Measurements from ENCODE around the gene PTPRR.

Gene PTPRR

DNA sequence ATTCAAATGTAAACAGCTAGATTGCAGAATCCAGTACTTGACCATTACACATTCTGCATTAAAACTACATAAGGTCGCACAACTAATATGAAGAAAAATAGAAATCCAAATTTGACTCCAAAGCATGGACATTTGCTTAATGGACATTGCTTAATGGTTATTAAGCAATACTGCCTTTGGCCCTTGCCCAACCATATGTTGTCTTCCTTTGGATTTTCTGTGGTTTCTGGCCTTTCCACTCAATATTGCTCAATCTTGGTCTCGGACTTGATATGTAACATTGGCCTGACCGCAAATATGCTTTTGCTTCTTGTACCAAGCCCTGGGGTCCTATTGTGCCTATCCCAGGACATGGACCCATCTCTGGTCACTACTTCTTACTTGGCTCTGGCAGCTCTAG, 67.2 kb downstream of the PTPRR start:
- Histone ChIP-seq H3K4me1 (ENCODE audit: insufficient read depth, low read length) (peaks cover 5% of the 10 kb centered on the region), H3K9ac (ENCODE audit: low read depth, low read length) (no peak overlapping the region), H3K27me3 (ENCODE audit: insufficient read depth, low read length) (peaks cover 12% of the 10 kb centered on the region; the same call in 1 of the 2 replicates)

DNA sequence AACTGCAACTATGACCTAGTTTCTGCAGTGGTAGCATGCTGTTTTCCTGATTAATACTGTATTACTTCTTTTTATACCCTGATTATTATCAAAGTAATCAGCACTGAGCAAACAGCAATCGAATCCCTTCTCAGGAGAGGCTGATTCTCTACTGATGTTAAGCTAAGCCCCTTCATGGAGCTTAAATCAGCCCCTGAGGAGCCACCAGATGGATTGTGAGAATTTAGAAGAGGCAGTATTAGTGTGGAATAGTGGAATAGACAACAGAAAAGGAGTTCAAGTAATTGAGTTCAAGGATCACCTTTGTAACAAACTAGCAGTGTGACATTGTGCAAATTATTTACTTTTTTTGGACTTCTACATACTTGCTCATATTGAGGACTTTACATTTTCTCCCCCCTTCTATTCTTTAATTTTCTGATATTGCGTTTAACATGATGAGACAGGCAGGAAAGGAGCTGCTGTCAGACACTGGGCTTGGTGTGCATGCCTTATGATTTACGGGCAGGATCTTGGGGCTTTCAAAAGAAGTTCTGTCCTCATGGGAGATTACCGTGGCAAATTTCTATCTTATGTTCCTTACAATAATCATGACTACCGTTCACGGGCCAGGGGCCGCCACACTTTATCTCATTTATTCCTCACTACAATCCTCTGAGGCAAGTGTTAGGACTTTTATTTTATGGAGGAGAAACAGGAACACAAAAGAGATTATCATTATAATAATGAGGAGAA, 68.0 kb downstream of the PTPRR start:
- Histone ChIP-seq H3K27ac (ENCODE audit: low read length) (no peak overlapping the region), H3K27me3 (ENCODE audit: insufficient read depth, low read length) (peaks cover 12% of the 10 kb centered on the region; the same call in 1 of the 2 replicates), H3K4me1 (ENCODE audit: insufficient read depth, low read length) (peaks cover 5% of the 10 kb centered on the region), H3K9me3 (ENCODE audit: insufficient read depth, low read depth, low read length) (no peaks in the 10 kb centered on the region), H3K4me3 (ENCODE audit: low read length) (no peak overlapping the region), H3K9ac (ENCODE audit: low read depth, low read length) (no peak overlapping the region), H3K36me3 (ENCODE audit: insufficient read depth, low read depth, low read length) (no peaks in the 10 kb centered on the region)

More for the DNA sequence above, 67.2 kb downstream of the PTPRR start:
- Histone ChIP-seq H3K9me3 (ENCODE audit: insufficient read depth, low read depth, low read length) (no peaks in the 10 kb centered on the region), H3K27ac (ENCODE audit: low read length) (no peak overlapping the region), H3K4me3 (ENCODE audit: low read length) (no peak overlapping the region), H3K36me3 (ENCODE audit: insufficient read depth, low read depth, low read length) (no peaks in the 10 kb centered on the region)

DNA sequence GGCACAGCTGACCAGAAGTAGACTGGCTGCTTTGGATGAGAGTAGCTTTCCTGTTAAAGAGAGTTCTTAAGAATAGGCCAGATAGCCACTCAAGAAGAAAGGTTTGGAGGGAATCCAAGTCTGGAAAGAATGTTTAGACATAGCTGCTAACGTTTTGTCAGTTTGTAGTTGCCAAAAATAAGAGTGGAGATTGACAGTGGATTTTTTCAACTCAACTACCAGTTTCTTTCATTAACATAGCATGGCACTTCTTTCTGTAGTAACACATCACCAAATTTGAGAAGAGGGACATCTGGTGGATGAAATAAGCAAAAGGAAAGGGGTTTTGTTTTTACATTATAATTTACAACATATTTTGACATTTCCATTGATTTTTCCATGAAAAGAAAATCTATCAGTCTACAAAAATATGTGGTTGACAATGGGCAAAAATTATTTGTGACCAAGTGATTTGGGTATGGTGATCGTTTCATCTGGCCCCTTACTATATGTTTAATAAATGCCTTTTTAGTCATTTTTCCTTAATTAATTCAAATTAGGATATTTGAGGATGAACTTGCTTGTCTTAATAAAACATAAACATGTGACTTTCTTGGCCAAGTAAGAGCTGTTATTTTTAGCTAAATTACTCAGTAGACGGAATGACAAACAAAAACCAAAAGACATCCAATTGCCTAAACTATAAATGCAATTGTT, 71.1 kb downstream of the PTPRR start:
- Histone ChIP-seq H3K27me3 (ENCODE audit: insufficient read depth, low read length) (no peaks in the 10 kb centered on the region; the same call in 1 of the 2 replicates), H3K27ac (ENCODE audit: low read length) (no peak overlapping the region), H3K4me1 (ENCODE audit: insufficient read depth, low read length) (no peaks in the 10 kb centered on the region), H3K9ac (ENCODE audit: low read depth, low read length) (no peak overlapping the region), H3K36me3 (ENCODE audit: insufficient read depth, low read depth, low read length) (no peaks in the 10 kb centered on the region), H3K9me3 (ENCODE audit: insufficient read depth, low read depth, low read length) (no peaks in the 10 kb centered on the region), H3K4me3 (ENCODE audit: low read length) (no peak overlapping the region)

DNA sequence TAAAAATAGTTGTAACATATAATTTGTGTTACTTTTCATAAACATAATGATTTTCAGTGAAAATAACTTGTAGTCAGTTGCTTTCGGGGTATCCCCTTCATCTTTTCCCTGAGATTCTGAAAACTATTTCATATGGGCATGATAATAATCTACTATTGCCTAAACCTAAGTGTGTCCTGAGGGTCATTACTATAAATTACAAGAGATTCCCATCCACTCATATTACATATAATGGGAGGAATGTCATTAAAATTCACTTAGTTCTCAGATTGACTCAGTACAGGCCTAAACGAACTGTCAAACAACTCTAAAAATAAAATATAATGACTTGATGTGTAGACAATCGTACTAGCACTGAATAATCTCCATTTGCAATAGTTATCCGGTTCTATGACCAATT, 72.7 kb downstream of the PTPRR start:
- Histone ChIP-seq H3K9ac (ENCODE audit: low read depth, low read length) (no peak overlapping the region), H3K27me3 (ENCODE audit: insufficient read depth, low read length) (no peaks in the 10 kb centered on the region)

DNA sequence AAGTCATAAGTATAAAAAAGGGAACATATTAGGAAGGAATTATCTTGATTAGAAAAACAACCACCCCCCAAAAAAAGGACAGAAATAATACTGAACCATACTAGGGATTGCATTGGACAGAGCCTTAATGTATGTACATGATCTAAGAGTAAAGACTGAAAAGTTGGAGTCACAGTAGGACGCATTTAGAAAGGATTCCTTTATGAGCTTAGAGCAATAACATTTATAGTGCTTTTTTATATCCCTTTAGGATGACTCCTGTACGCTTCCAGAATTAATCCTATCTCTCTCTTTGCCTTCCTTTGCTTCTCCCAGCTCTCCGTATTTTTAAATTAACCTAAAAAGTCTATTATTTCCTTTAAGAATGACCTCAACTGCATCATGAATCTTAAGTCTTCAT, 75.3 kb downstream of the PTPRR start:
- H3K27ac ChIP-seq (ENCODE audit: low read length): no peak overlapping the region
- no peak overlapping the region for H3K9ac ChIP-seq (ENCODE audit: low read depth, low read length)
- no peaks in the 10 kb centered on the region for H3K9me3 ChIP-seq (ENCODE audit: insufficient read depth, low read depth, low read length)
- no peaks in the 10 kb centered on the region for H3K36me3 ChIP-seq (ENCODE audit: insufficient read depth, low read depth, low read length)
- no peak overlapping the region for H3K4me3 ChIP-seq (ENCODE audit: low read length)
- H3K4me1 ChIP-seq (ENCODE audit: insufficient read depth, low read length): no peaks in the 10 kb centered on the region
- no peaks in the 10 kb centered on the region for H3K27me3 ChIP-seq (ENCODE audit: insufficient read depth, low read length)

More for the DNA sequence above, 72.7 kb downstream of the PTPRR start:
- no peak overlapping the region for H3K27ac ChIP-seq (ENCODE audit: low read length)
- H3K4me1 ChIP-seq (ENCODE audit: insufficient read depth, low read length): no peaks in the 10 kb centered on the region
- no peaks in the 10 kb centered on the region for H3K36me3 ChIP-seq (ENCODE audit: insufficient read depth, low read depth, low read length)
- H3K4me3 ChIP-seq (ENCODE audit: low read length): no peak overlapping the region
- H3K9me3 ChIP-seq (ENCODE audit: insufficient read depth, low read depth, low read length): no peaks in the 10 kb centered on the region

DNA sequence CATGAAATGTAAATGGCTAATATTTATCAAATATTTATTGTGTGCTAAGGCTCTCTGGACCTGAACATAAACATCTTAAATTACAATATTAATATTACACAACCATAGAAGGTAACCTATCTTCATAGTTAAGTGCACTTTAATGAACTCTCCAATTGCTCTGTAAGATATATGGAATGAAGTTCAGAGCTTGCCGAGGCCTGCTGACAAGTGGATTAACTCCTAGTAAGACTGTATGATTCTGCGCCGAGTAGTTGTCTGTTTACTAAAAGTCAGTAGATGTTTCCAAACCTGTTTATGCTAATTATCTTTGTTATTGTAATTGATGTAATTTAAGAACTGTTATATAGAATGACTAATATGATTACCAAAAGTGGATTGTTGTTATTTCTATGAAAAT, 77.2 kb downstream of the PTPRR start:
- Histone ChIP-seq H3K9me3 (ENCODE audit: insufficient read depth, low read depth, low read length) (no peaks in the 10 kb centered on the region), H3K9ac (ENCODE audit: low read depth, low read length) (no peak overlapping the region), H3K27me3 (ENCODE audit: insufficient read depth, low read length) (no peaks in the 10 kb centered on the region), H3K4me1 (ENCODE audit: insufficient read depth, low read length) (peaks cover under 1% of the 10 kb centered on the region; the same call in 1 of the 2 replicates), H3K4me3 (ENCODE audit: low read length) (no peak overlapping the region), H3K36me3 (ENCODE audit: insufficient read depth, low read depth, low read length) (no peaks in the 10 kb centered on the region), H3K27ac (ENCODE audit: low read length) (no peak overlapping the region)

DNA sequence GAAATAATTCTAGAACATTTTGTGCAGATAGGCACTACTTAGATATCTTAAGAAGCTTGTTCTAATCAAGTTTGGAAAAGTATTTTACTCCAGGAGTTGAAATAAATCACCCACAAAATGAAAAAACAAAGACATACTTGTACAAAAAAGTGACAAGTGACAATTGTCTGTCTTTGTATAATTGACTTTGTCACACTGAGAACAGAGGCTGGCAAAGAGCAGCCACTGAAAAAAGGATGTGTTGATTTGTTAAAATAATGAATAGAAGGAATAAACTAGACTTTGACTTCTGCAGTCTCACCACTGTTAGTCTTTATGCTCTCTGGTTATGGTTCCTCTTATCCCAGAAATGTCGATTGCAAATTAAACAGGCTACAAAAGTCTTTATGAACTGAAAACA, 77.6 kb downstream of the PTPRR start:
- Histone ChIP-seq H3K9me3 (ENCODE audit: insufficient read depth, low read depth, low read length) (no peaks in the 10 kb centered on the region), H3K36me3 (ENCODE audit: insufficient read depth, low read depth, low read length) (no peaks in the 10 kb centered on the region), H3K27me3 (ENCODE audit: insufficient read depth, low read length) (no peaks in the 10 kb centered on the region), H3K27ac (ENCODE audit: low read length) (no peak overlapping the region), H3K4me3 (ENCODE audit: low read length) (no peak overlapping the region), H3K9ac (ENCODE audit: low read depth, low read length) (no peak overlapping the region), H3K4me1 (ENCODE audit: insufficient read depth, low read length) (peaks cover 5% of the 10 kb centered on the region)

DNA sequence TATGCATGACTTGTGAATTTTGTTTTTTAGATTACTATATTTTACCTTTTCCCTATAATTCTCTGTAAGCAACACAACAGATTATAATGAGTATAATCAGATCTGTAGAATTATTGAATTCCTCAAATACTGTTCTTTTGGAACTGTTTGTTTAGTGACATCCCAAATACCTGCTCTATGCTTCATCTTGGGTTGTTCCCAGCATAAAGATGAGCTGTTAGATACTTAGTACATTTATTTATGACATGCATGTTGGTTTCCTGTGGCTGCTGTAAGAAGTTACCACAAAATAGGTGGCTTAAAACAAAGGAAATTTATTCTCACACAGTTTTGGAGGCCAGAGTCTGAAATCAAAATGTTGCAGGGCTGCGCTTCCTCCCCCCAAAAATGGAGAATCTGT, 78.4 kb downstream of the PTPRR start:
- Histone ChIP-seq H3K9me3 (ENCODE audit: insufficient read depth, low read depth, low read length) (no peaks in the 10 kb centered on the region), H3K36me3 (ENCODE audit: insufficient read depth, low read depth, low read length) (no peaks in the 10 kb centered on the region), H3K4me3 (ENCODE audit: low read length) (no peak overlapping the region), H3K27ac (ENCODE audit: low read length) (no peak overlapping the region), H3K27me3 (ENCODE audit: insufficient read depth, low read length) (no peaks in the 10 kb centered on the region), H3K9ac (ENCODE audit: low read depth, low read length) (no peak overlapping the region), H3K4me1 (ENCODE audit: insufficient read depth, low read length) (peaks cover 10% of the 10 kb centered on the region)

DNA sequence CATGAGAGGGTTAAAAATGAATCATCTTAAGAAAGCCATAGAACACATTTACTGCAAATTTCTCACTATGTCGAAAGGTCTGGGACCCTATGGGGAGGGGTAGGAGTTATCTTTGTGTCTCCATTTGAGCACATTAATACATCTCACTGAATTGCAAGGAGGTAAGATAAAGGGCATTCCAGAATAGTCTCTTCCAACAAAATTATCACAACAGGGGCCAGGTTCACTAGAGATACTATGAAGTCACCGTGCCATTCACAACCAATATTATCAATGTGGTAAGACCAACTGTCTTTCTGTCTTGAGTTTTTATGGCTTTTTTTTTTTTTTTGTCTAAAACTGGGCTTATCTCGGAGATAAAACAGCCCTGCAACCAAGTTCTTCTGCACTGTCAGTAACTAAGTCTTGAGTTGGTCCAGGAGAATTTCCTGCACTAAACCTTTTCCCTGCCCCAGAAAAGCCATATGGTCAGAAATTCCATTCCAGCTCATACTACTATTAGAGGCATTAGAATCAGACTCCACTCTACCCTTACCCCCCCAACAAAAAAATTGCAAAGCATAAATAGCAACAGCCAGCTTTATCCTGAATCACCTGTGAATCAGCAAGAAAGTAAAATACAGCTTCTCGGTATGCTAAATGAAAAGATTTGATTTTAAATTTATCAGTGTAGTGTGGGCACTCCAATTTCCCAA, 79.7 kb downstream of the PTPRR start:
- Histone ChIP-seq H3K4me1 (ENCODE audit: insufficient read depth, low read length) (peaks cover 10% of the 10 kb centered on the region), H3K27me3 (ENCODE audit: insufficient read depth, low read length) (no peaks in the 10 kb centered on the region), H3K27ac (ENCODE audit: low read length) (no peak overlapping the region), H3K4me3 (ENCODE audit: low read length) (no peak overlapping the region), H3K9me3 (ENCODE audit: insufficient read depth, low read depth, low read length) (no peaks in the 10 kb centered on the region), H3K36me3 (ENCODE audit: insufficient read depth, low read depth, low read length) (no peaks in the 10 kb centered on the region), H3K9ac (ENCODE audit: low read depth, low read length) (no peak overlapping the region)

DNA sequence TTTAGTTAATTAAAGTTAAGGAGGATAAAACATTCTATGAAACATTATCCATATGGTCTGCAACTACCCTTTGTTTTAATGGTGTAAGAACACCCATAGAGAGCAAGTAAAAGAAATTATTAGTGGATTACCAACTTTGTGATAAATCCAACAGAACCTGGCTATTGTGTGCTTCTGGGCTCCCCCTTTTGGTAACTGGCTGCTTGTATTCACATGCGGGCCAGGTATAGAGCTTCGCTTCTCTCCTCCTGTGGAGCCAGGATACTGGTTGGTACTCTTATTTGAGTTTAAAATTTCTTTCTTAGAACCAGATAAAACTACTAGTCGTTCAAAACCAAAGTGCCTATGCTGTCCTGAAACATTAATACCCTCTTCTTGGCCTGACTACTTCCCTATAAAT, 81.0 kb downstream of the PTPRR start:
- Histone ChIP-seq H3K27ac (ENCODE audit: low read length) (no peak overlapping the region), H3K9ac (ENCODE audit: low read depth, low read length) (no peak overlapping the region), H3K36me3 (ENCODE audit: insufficient read depth, low read depth, low read length) (no peaks in the 10 kb centered on the region), H3K9me3 (ENCODE audit: insufficient read depth, low read depth, low read length) (no peaks in the 10 kb centered on the region), H3K27me3 (ENCODE audit: insufficient read depth, low read length) (no peaks in the 10 kb centered on the region), H3K4me3 (ENCODE audit: low read length) (no peak overlapping the region), H3K4me1 (ENCODE audit: insufficient read depth, low read length) (peaks cover 10% of the 10 kb centered on the region)

DNA sequence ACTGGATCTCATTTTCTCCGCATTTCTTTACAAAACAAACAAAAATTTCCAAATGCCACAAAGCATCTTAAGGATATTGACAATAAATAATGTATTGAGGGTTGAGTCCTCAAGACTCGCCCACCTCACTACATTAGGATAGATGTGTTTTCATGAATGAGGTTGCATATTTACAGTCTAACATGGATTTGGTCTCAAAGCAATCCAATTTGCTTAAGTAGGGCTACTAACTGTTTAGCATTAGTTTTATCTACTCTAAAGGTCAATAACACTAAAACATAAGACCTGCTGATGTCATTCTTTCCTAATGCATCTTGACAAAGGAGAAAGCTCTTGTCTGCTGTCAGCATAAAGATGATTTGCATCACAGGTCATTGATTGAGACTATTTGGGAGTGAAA, 82.4 kb downstream of the PTPRR start:
- Histone ChIP-seq H3K36me3 (ENCODE audit: insufficient read depth, low read depth, low read length) (no peaks in the 10 kb centered on the region), H3K4me1 (ENCODE audit: insufficient read depth, low read length) (peaks cover 10% of the 10 kb centered on the region), H3K9ac (ENCODE audit: low read depth, low read length) (no peak overlapping the region), H3K27me3 (ENCODE audit: insufficient read depth, low read length) (no peaks in the 10 kb centered on the region), H3K4me3 (ENCODE audit: low read length) (no peak overlapping the region), H3K27ac (ENCODE audit: low read length) (no peak overlapping the region), H3K9me3 (ENCODE audit: insufficient read depth, low read depth, low read length) (no peaks in the 10 kb centered on the region)

DNA sequence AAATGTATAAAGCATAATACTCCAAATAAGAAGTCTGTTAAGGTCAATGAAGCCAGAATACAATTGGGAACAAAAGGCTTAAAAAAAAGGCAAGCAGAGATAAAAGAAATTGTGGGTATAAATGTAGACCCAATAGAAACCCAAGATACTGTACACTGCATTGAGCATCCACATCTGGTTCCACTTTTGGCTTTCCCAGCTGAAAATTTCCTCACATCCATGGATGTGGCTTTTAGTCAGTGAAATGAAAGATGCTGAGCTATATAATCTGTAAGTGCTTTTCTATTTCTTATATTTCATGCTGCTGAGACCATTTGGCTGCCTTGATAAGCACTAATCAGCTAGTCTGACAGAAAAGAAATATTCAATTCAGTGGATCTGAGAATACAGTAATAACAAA, 83.5 kb downstream of the PTPRR start:
- no peak overlapping the region for H3K4me3 ChIP-seq (ENCODE audit: low read length)
- no peak overlapping the region for H3K27ac ChIP-seq (ENCODE audit: low read length)
- H3K4me1 ChIP-seq (ENCODE audit: insufficient read depth, low read length): peaks cover 10% of the 10 kb centered on the region
- H3K36me3 ChIP-seq (ENCODE audit: insufficient read depth, low read depth, low read length): no peaks in the 10 kb centered on the region
- no peak overlapping the region for H3K9ac ChIP-seq (ENCODE audit: low read depth, low read length)
- no peaks in the 10 kb centered on the region for H3K27me3 ChIP-seq (ENCODE audit: insufficient read depth, low read length)
- no peaks in the 10 kb centered on the region for H3K9me3 ChIP-seq (ENCODE audit: insufficient read depth, low read depth, low read length)
